Sigmoid colon (tissue), 7 donors: Measurements from ENCODE around the gene MKI67. TPM values are rescaled to one million over a fixed set of nuclear protein-coding genes. Genes with fewer than 3 reads are reported as not detected.

Source experiments
- DNase-seq: peaks from one replicate; pipeline ENCODE4 v3.0.0-alpha.2; 2019
- H3K27ac ChIP-seq, 4 donors: fragments of 200-600 bp; sonication (generic); one replicate each; pipeline ENCODE4 v1.5.1; 2016 to 2019; ENCODE audit warnings: mild to moderate bottlenecking in 1 of 4
- H3K27me3 ChIP-seq, 3 donors: fragments of 200-600 bp; sonication (generic); one replicate each; pipeline ENCODE4 v1.5.1; 2019; ENCODE audit warnings: mild to moderate bottlenecking in 1 of 3
- H3K36me3 ChIP-seq, 4 donors: fragments of 200-600 bp; sonication (generic); one replicate each; pipeline ENCODE4 v1.5.1; 2016 to 2019
- H3K4me1 ChIP-seq, 4 donors: fragments of 200-600 bp; sonication (generic); one replicate each; pipeline ENCODE4 v1.5.1; 2017 to 2019
- H3K4me3 ChIP-seq, 4 donors: fragments of 200-600 bp; sonication (generic); one replicate each; pipeline ENCODE4 v1.5.1; 2017 to 2019; ENCODE audit warnings: mild to moderate bottlenecking in 2 of 4, moderate library complexity in 1 of 4
- H3K9me3 ChIP-seq, 4 donors: fragments of 200-600 bp in 3 of 4; sonication (generic) in 3 of 4; one replicate each; pipeline versions ENCODE4 v1.5.1 to v1.6.1; 2013 to 2019
- EP300 ChIP-seq, 4 donors: sonication (generic); formaldehyde crosslinking; IDR thresholded peaks; one replicate each; pipeline ENCODE4 v1.6.1; 2017; ENCODE audit warnings: antibody characterized with exemption in 4 of 4
- POLR2A ChIP-seq, 2 donors: fragments of 450-650 bp; IDR thresholded peaks; one replicate each; pipeline ENCODE4 v1.6.1; 2016; ENCODE audit warnings: antibody characterized with exemption in 2 of 2, mild to moderate bottlenecking in 2 of 2, moderate library complexity in 2 of 2
- POLR2AphosphoS5 ChIP-seq, 4 donors: sonication (generic); formaldehyde crosslinking; IDR thresholded peaks; one replicate each; pipeline ENCODE4 v1.6.1; 2017; ENCODE audit warnings: antibody characterized with exemption in 4 of 4
- WGBS, 2 donors: extraction: QIAGEN DNeasy Blood & Tissue Kit; methylation state at CpG; one replicate each; pipeline ENCODE4 v1.1.7; 2013; 5-methylcytosine and 5-hydroxymethylcytosine counted together
- intact Hi-C: fragments of 100-400 bp; cut with DNase I; formaldehyde crosslinking; loops from one replicate; pipeline ENCODE4 v1.15.1; 2023
- polyA plus RNA-seq, 3 donors: library from polyadenylated mRNA; stranded (reverse); fragments of 200-250 nt; gene quantifications; one replicate each; pipeline ENCODE4 v1.2.3, GENCODE V29; 2013
- total RNA-seq, 4 donors: library from RNA; depleted of rRNA; stranded (reverse); fragments of >200 nt; gene quantifications; one replicate each; pipeline ENCODE4 v1.1.0, GENCODE V29; 2016
- TF ChIP-seq, protein P1 (sequence below), 4 experiments: fragments of 450-650 bp in 3 of 4; fragments of 200-600 bp in 1 of 4; IDR thresholded peaks; one replicate each; pipeline ENCODE4 v1.5.1; 2016 to 2019; ENCODE audit warnings: antibody characterized with exemption in 4 of 4, mild to moderate bottlenecking in 3 of 4, moderate library complexity in 2 of 4
- donor health status: healthy with polysubstance abuse.
- donor health status: Bipolar disorder and iron deficiency.
- donor health status: healthy.

Gene MKI67
- total and polyA plus RNA-seq, 7 donors: 0.49 to 29.0 (median 1.2) TPM

DNA sequence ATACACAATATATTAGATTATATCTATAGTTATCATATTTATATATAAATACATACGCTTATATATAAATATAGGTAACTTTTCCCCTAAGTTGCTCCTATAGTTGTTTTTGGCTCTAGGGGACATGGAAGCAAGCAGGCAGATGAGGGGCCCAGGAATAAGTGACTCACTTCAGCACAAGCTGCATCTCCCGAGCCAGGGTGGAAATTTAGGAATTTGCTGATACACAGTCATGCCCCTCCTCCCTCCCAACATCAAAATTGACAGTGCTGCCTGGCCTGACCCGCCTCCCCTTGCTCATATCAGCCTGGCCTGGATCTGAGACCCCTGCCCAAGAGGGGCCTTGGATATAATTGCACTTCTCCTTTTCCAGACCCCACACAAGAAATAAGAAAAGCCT lies 33.8 kb downstream of the MKI67 start:
- H3K9me3 ChIP-seq: no peaks in the 10 kb centered on the region
- H3K4me3 ChIP-seq: no peak overlapping the region
- no peaks in the 10 kb centered on the region for H3K27me3 ChIP-seq
- intact Hi-C loops: no loop called here
- no peak for DNase-seq
- TF ChIP-seq EP300 (IDR thresholded peaks at IDR 0.05) (no peak), POLR2AphosphoS5 (IDR thresholded peaks at IDR 0.05) (no peak), POLR2A (IDR thresholded peaks at IDR 0.05) (no peak)
- TF ChIP-seq, protein P1, sequence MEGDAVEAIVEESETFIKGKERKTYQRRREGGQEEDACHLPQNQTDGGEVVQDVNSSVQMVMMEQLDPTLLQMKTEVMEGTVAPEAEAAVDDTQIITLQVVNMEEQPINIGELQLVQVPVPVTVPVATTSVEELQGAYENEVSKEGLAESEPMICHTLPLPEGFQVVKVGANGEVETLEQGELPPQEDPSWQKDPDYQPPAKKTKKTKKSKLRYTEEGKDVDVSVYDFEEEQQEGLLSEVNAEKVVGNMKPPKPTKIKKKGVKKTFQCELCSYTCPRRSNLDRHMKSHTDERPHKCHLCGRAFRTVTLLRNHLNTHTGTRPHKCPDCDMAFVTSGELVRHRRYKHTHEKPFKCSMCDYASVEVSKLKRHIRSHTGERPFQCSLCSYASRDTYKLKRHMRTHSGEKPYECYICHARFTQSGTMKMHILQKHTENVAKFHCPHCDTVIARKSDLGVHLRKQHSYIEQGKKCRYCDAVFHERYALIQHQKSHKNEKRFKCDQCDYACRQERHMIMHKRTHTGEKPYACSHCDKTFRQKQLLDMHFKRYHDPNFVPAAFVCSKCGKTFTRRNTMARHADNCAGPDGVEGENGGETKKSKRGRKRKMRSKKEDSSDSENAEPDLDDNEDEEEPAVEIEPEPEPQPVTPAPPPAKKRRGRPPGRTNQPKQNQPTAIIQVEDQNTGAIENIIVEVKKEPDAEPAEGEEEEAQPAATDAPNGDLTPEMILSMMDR (IDR thresholded peaks at IDR 0.05): no peak
- 87 to 88% methylated on average over 3 of the region's 3 CpGs for WGBS, 2 donors
- no peaks in the 10 kb centered on the region for H3K4me1 ChIP-seq
- H3K36me3 ChIP-seq: no peaks in the 10 kb centered on the region
- no peak overlapping the region for H3K27ac ChIP-seq

DNA sequence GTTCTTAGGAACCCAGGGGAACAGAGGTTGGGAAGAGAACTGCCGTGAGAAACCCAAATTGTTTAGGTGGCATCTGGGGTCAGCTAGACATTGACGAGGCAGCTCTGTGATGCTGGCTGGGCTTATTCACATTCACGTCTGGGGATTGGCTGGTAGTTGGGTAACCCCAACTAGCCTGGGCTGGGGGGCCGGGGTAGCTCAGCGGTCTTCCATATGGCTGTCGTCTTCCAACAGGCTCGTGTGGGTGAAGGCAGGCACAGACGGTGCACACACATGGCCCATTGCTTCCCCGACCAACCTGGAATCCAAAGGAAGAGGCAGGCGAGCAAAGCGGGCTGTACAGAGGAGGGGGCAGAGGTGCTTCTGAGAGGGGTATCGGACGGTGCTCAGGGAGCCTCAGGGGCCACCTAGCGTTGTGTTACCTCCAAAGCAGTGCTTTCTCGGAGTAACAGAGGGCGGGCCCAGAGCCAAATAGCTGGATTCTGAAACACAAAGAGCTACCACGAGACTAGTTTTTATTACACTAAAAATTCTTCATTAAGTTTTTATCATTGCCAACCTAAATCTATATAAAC lies 34.5 kb downstream of the MKI67 start:
- H3K9me3 ChIP-seq: no peaks in the 10 kb centered on the region
- no peak for DNase-seq
- WGBS, 2 donors: 83 to 86% methylated on average over 17 of the region's 17 CpGs
- H3K36me3 ChIP-seq: no peaks in the 10 kb centered on the region
- H3K27ac ChIP-seq: no peak overlapping the region
- H3K4me1 ChIP-seq: no peaks in the 10 kb centered on the region
- H3K27me3 ChIP-seq: no peaks in the 10 kb centered on the region
- TF ChIP-seq EP300 (IDR thresholded peaks at IDR 0.05) (no peak), POLR2AphosphoS5 (IDR thresholded peaks at IDR 0.05) (no peak), POLR2A (IDR thresholded peaks at IDR 0.05) (no peak)
- TF ChIP-seq, protein P1 (IDR thresholded peaks at IDR 0.05): no peak
- intact Hi-C loops: no loop called here
- no peak overlapping the region for H3K4me3 ChIP-seq

DNA sequence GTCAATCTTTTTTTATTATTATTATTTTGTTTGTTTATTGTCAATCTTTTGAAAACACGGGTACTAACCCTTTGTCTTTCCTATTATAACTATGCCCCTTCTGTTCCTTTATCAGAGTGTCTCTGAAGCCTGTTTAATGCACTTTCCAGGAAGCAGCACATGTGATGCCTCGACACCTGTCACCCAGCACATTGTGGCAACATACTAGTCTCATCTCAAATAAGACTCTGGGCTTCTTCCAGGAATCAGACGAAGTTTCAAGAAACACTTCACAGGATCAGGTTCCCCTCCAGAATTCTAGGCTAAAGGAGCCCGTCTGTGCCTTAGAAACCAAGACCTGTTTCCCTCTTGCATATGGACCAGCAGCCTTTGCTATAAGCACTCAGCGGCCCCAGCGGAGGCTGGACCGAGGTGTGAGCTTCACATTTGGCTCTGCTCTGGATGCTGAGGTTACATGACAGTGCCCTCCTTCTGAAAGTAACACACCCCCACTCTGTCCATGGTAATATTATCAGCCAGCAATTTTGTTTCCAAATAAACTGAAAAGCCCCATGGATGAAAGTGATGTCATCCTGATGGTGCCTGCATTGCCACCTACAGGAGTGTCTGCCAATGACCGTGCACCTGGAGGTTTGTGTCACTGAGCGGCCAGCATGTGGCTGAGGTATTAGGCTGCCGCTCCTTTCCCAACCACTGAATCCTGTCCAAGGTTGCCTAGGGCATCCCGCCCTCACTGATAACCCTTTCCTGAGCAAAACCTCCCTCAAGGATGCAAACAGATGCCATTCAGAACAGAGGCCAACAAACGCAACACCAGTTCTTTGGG lies 38.1 kb downstream of the MKI67 start:
- intact Hi-C loops: no loop called here
- Histone ChIP-seq H3K36me3 (no peaks in the 10 kb centered on the region), H3K4me3 (no peak overlapping the region), H3K27ac (no peak overlapping the region), H3K9me3 (no peaks in the 10 kb centered on the region), H3K27me3 (no peaks in the 10 kb centered on the region), H3K4me1 (no peaks in the 10 kb centered on the region)
- no peak for TF ChIP-seq POLR2AphosphoS5 (IDR thresholded peaks at IDR 0.05)
- TF ChIP-seq, protein P1 (IDR thresholded peaks at IDR 0.05): no peak
- no peak for TF ChIP-seq EP300 (IDR thresholded peaks at IDR 0.05)
- no peak for TF ChIP-seq POLR2A (IDR thresholded peaks at IDR 0.05)
- no peak for DNase-seq
- 44 to 59% methylated on average over 12 of the region's 12 CpGs for WGBS, 2 donors

DNA sequence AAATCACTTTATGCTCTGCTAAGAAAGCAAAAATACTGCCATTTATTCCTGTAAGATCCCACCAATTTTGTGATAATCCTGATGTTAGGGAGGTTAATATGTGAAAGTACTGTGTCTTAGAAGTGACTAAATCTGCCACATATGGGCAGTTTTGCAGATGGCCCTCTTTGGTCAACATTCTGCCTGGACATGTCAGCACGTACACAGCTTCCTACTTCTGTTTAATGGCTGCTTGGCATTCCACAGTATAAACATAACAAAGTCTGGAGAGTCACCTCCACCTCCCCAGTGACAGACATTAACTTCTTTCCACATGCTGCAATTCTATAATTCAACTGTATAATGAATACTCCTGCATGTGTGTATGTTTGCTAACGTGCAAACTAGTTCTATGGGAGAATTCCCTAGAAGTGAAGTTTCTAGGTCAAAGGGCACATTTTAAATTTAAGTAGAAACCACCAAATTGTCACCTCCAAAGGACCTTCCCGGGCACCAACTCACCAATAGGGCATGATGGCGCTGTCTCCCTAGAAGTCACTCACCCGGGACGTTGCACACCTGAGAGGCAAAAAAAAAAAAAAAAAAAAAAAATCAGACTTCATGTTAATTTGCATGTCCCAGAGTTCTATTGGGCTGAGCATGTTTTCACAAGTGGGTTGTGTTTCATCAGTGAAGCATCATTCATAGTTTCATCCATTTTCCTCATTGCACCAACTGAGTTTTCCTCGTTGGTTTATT lies 38.9 kb downstream of the MKI67 start:
- no peak overlapping the region for H3K4me3 ChIP-seq
- 34 to 70% methylated on average over 7 of the region's 7 CpGs for WGBS, 2 donors
- intact Hi-C loops: no loop called here
- no peaks in the 10 kb centered on the region for H3K27me3 ChIP-seq
- no peaks in the 10 kb centered on the region for H3K36me3 ChIP-seq
- no peaks in the 10 kb centered on the region for H3K9me3 ChIP-seq
- no peaks in the 10 kb centered on the region for H3K4me1 ChIP-seq
- H3K27ac ChIP-seq: no peak overlapping the region
- TF ChIP-seq POLR2A (IDR thresholded peaks at IDR 0.05) (no peak), EP300 (IDR thresholded peaks at IDR 0.05) (no peak), POLR2AphosphoS5 (IDR thresholded peaks at IDR 0.05) (no peak)
- TF ChIP-seq, protein P1 (IDR thresholded peaks at IDR 0.05): no peak
- no peak for DNase-seq
